Astrocyte (in vitro differentiated cells and primary cell): ENCODE data around the gene TM2D1. TPM values are rescaled to one million over a fixed set of nuclear protein-coding genes. Genes with fewer than 3 reads are reported as not detected.
A peak's percentile ranks its signal among the peaks of the same experiment; 100 is the strongest.

ENCODE experiments used
- DNase-seq: peaks from one replicate; pipeline ENCODE4 v3.0.0-alpha.2; 2010; ENCODE audit warnings: low read depth
- FAIRE-seq: peaks from 2 replicates; lab custom pipeline; 2011; peaks lifted over from hg19 to GRCh38; lab: Jason Lieb, UNC
- H2AFZ ChIP-seq: 2 replicates; pipeline ENCODE4 v1.6.0; 2012; ENCODE audit warnings: low read depth, low read length, inconsistent platforms
- H3K27ac ChIP-seq: 2 replicates; pipeline ENCODE4 v1.5.1; 2011; ENCODE audit warnings: low read depth, low read length, inconsistent platforms
- H3K27me3 ChIP-seq: 2 replicates; pipeline ENCODE4 v1.6.0; 2011; ENCODE audit warnings: low read length, inconsistent platforms; ENCODE audit not compliant: insufficient read depth
- H3K36me3 ChIP-seq: 2 replicates; pipeline ENCODE4 v1.5.1; 2011; ENCODE audit warnings: low read length, inconsistent platforms; ENCODE audit not compliant: insufficient read depth
- H3K4me1 ChIP-seq: 2 replicates; pipeline ENCODE4 v1.5.1; 2011; ENCODE audit warnings: low read length, inconsistent platforms; ENCODE audit not compliant: insufficient read depth
- H3K4me2 ChIP-seq: 2 replicates; pipeline ENCODE4 v1.6.0; 2012; ENCODE audit warnings: low read length, inconsistent platforms
- H3K4me3 ChIP-seq: 2 replicates; pipeline ENCODE4 v1.5.1; 2011; ENCODE audit warnings: low read depth, mild to moderate bottlenecking, low read length, inconsistent platforms; ENCODE audit not compliant: insufficient read depth
- H3K79me2 ChIP-seq: 2 replicates; pipeline ENCODE4 v1.6.0; 2012; ENCODE audit warnings: mild to moderate bottlenecking, low read length, inconsistent platforms; ENCODE audit not compliant: insufficient read depth
- H3K9ac ChIP-seq: 2 replicates; pipeline ENCODE4 v1.6.0; 2012; ENCODE audit warnings: mild to moderate bottlenecking, low read length, inconsistent platforms
- H3K9me3 ChIP-seq: 2 replicates; pipeline ENCODE4 v1.5.1; 2012; ENCODE audit warnings: low read depth, mild to moderate bottlenecking, low read length, inconsistent platforms; ENCODE audit not compliant: insufficient read depth
- H4K20me1 ChIP-seq: 2 replicates; pipeline ENCODE4 v1.6.0; 2012; ENCODE audit warnings: low read length, inconsistent platforms; ENCODE audit not compliant: insufficient read depth
- H3K27ac Mint-ChIP-seq: one replicate; pipeline ENCODE4 v1.8.0; 2021; ENCODE audit warnings: mild to moderate bottlenecking, mixed read lengths; ENCODE audit not compliant: unreplicated experiment
- H3K27me3 Mint-ChIP-seq: one replicate; pipeline ENCODE4 v1.8.0; 2021; ENCODE audit warnings: low read depth, mixed read lengths; ENCODE audit not compliant: unreplicated experiment
- H3K36me3 Mint-ChIP-seq: one replicate; pipeline ENCODE4 v1.8.0; 2021; ENCODE audit warnings: low read depth, mixed read lengths; ENCODE audit not compliant: unreplicated experiment
- H3K4me1 Mint-ChIP-seq: one replicate; pipeline ENCODE4 v1.8.0; 2021; ENCODE audit warnings: low read depth, mixed read lengths; ENCODE audit not compliant: unreplicated experiment
- H3K4me3 Mint-ChIP-seq: one replicate; pipeline ENCODE4 v1.8.0; 2021; ENCODE audit warnings: mild to moderate bottlenecking, moderate library complexity, mixed read lengths; ENCODE audit not compliant: unreplicated experiment
- H3K9me3 Mint-ChIP-seq: one replicate; pipeline ENCODE4 v1.8.0; 2021; ENCODE audit warnings: mild to moderate bottlenecking, mixed read lengths; ENCODE audit not compliant: unreplicated experiment
- EZH2 ChIP-seq: IDR thresholded peaks from 2 replicates; pipeline ENCODE4 v1.6.1; 2012; ENCODE audit warnings: mild to moderate bottlenecking, low read length, inconsistent platforms; ENCODE audit not compliant: insufficient read depth
- total RNA-seq: library from RNA; stranded (reverse); gene quantifications from 2 replicates; pipeline ENCODE4 v1.2.1, GENCODE V29; 2021
- TF ChIP-seq, protein P1 (sequence below): IDR thresholded peaks from 2 replicates; pipeline ENCODE4 v1.5.1; 2011; ENCODE audit warnings: low read depth, mild to moderate bottlenecking, inconsistent platforms, low read length, moderate library complexity; ENCODE audit not compliant: insufficient read depth

Gene TM2D1
- total RNA-seq, 1 donor from 2014 or later = 33.3 TPM

DNA sequence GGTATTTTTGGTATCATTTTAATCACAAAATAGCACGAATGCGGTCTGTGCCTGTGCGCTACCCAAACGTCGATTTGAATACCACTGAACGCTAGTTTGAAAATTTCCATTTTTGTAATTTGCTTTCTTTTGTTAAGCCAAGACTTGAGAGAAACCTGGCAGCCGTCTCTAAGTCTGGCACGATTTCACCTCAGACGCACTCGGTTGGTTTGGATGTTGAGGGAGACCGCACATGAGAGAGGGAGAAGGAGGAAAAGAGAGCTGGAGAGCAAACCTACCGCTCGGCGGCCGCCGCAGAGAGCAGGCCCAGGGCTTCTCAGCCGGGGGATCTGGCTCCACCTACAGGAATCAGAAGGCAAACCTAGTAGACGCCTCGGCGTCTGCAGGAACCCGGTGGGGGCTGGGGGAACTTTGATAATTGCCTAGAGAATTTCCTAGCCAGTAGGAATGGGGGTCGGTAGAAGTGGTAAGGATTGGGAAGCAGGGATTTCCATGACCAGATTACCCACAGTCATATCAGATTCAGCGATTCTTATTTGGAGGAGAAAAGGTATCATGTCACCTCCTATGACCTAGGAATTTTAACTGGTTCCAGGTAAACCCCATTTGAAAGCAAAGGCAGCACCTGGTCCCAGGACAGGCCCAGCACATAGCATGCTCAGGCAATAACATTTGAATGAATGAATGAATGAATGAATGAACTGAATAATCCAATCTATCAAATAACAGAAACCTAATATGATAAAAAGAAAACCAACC lies 83.2 kb downstream of the TM2D1 start:
- Mint-ChIP-seq H3K9me3 (no peaks in the 10 kb centered on the region), H3K4me3 (no peak overlapping the region), H3K27me3 (peaks cover 16% of the 10 kb centered on the region), H3K36me3 (no peaks in the 10 kb centered on the region), H3K4me1 (peaks cover 4% of the 10 kb centered on the region), H3K27ac (peak overlapping the region; percentile 80)
- peak overlapping the region; percentile 49 for H2AFZ ChIP-seq
- H3K27me3 ChIP-seq = peaks cover 6% of the 10 kb centered on the region
- no peaks in the 10 kb centered on the region for H3K79me2 ChIP-seq
- H3K9me3 ChIP-seq = no peaks in the 10 kb centered on the region
- TF ChIP-seq EZH2 = no peak
- TF ChIP-seq, protein P1, sequence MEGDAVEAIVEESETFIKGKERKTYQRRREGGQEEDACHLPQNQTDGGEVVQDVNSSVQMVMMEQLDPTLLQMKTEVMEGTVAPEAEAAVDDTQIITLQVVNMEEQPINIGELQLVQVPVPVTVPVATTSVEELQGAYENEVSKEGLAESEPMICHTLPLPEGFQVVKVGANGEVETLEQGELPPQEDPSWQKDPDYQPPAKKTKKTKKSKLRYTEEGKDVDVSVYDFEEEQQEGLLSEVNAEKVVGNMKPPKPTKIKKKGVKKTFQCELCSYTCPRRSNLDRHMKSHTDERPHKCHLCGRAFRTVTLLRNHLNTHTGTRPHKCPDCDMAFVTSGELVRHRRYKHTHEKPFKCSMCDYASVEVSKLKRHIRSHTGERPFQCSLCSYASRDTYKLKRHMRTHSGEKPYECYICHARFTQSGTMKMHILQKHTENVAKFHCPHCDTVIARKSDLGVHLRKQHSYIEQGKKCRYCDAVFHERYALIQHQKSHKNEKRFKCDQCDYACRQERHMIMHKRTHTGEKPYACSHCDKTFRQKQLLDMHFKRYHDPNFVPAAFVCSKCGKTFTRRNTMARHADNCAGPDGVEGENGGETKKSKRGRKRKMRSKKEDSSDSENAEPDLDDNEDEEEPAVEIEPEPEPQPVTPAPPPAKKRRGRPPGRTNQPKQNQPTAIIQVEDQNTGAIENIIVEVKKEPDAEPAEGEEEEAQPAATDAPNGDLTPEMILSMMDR = peak; percentile 46
- peak overlapping the region; percentile 52 for H3K4me2 ChIP-seq
- FAIRE-seq (no peak), DNase-seq (peak; percentile 15)
- H3K36me3 ChIP-seq = no peaks in the 10 kb centered on the region
- H3K4me1 ChIP-seq = no peaks in the 10 kb centered on the region
- H3K9ac ChIP-seq = no peak overlapping the region
- H4K20me1 ChIP-seq = no peaks in the 10 kb centered on the region
- no peak overlapping the region for H3K4me3 ChIP-seq
- H3K27ac ChIP-seq = no peak overlapping the region

DNA sequence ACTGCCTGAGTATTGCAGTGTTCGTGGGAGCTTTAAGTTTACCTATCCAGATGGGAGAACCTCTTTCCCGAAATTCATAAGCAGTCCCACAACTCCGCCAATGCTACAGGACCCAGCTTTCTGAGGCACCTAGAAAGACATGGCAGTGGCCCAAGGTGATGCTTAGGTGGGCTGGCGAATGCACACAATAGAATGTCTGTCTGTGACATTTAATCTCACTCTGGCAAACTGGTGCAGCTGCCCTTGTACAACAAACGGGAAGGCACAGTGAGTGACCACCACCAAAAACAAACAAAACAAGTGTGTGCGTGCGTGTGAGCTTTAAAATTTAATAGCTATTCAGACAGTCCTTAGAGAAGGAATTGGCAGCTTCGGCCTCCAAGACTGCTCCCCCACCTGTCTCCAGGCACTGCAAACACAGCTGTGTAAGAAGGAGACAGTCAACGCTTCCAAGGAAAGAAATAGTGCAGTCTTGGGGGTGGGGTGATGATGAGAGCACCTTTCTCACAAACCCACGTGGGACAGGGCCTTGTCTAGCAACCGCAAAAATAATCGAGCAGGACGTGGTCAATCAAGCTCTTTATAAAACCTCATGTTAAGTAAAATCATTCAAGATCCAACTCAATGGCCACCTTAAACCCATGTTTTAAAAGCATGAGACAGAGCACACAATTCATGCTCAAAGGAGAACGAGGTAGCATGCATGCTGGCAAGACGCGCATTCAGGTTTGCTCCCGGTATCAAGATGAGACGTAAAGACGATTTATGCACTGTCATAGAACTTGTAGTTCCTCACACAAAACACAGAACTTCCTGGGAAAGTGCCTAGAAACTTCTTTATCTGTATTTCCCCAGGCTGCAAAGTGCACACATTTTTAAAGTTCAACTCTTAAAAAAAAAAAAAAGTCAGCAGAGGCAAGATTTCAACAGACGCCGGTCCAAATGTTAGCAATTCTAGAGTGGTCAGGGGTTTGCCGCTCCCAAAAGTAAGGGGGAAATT lies 84.1 kb downstream of the TM2D1 start:
- Mint-ChIP-seq H3K4me1 (peaks cover 4% of the 10 kb centered on the region), H3K36me3 (no peaks in the 10 kb centered on the region), H3K4me3 (no peak overlapping the region), H3K27me3 (peaks cover 16% of the 10 kb centered on the region), H3K9me3 (no peaks in the 10 kb centered on the region), H3K27ac (no peak overlapping the region)
- Histone ChIP-seq H3K79me2 (no peaks in the 10 kb centered on the region), H3K27ac (no peak overlapping the region), H3K4me3 (no peak overlapping the region), H3K27me3 (peaks cover 6% of the 10 kb centered on the region), H3K4me2 (no peak overlapping the region), H2AFZ (no peak overlapping the region), H3K36me3 (no peaks in the 10 kb centered on the region), H4K20me1 (no peaks in the 10 kb centered on the region), H3K9me3 (no peaks in the 10 kb centered on the region), H3K9ac (no peak overlapping the region), H3K4me1 (no peaks in the 10 kb centered on the region)
- TF ChIP-seq, protein P1 = no peak
- no peak for TF ChIP-seq EZH2
- FAIRE-seq (no peak), DNase-seq (no peak)
